HEK293 (cell line): ENCODE data around the gene E4F1.

Source experiments
- CTCF ChIP-seq: fragments of 450-650 bp; formaldehyde crosslinking; IDR thresholded peaks from 2 replicates; pipeline ENCODE4 v1.5.1; 2016; ENCODE audit warnings: missing biosample characterization, missing genetic modification characterization
- MZF1 ChIP-seq: fragments of 450-650 bp; formaldehyde crosslinking; IDR thresholded peaks from 2 replicates; pipeline ENCODE4 v1.5.1; 2017; ENCODE audit warnings: missing biosample characterization, missing genetic modification characterization, borderline replicate concordance
- PRDM10 ChIP-seq: fragments of 450-650 bp; formaldehyde crosslinking; IDR thresholded peaks from 2 replicates; pipeline ENCODE4 v1.5.1; 2016; ENCODE audit warnings: missing biosample characterization, missing genetic modification characterization
- ZBTB21 ChIP-seq: fragments of 450-650 bp; formaldehyde crosslinking; IDR thresholded peaks from 2 replicates; pipeline ENCODE4 v1.5.1; 2017; ENCODE audit warnings: missing biosample characterization, missing genetic modification characterization
- ZNF514 ChIP-seq: fragments of 450-650 bp; formaldehyde crosslinking; IDR thresholded peaks from 2 replicates; pipeline ENCODE4 v1.5.1; 2016; ENCODE audit warnings: missing biosample characterization, missing genetic modification characterization
- ZNF768 ChIP-seq: fragments of 450-650 bp; formaldehyde crosslinking; IDR thresholded peaks from 2 replicates; pipeline ENCODE4 v1.5.1; 2018; ENCODE audit warnings: missing biosample characterization, mild to moderate bottlenecking, missing genetic modification characterization

- TF ChIP-seq CTCF (tag by site-specific recombination) (peak; percentile 97), MZF1 (tag by site-specific recombination) (no peak), ZNF768 (tag by site-specific recombination) (peak; percentile 44; the same call in 1 of the 2 replicates), PRDM10 (tag by site-specific recombination) (peak; percentile 72), ZBTB21 (tag by site-specific recombination) (no peak), ZNF514 (tag by site-specific recombination) (no peak)
Measured at GRCh38 chr16:2251296-2252111, 28.1 kb downstream of the E4F1 start, which contains the start of gene ECI1.
